HG03175 (cell line): Measurements from ENCODE around the gene BBOX1.
"Not testable (repeated sequence)": the region's sequence is repeated elsewhere in the genome, so short reads cannot be mapped to it uniquely, and the experiment has no call there.

Source experiments
- ATAC-seq: cut with Tn5 transposase; IDR thresholded peaks from one replicate; pipeline ENCODE4 v1.9.1; 2021; ENCODE audit warnings: mild to moderate bottlenecking, moderate library complexity; ENCODE audit not compliant: unreplicated experiment

The BBOX1 gene

GRCh38 chr11:27120211-27120610 lies 79.6 kb downstream of the BBOX1 start:
- ATAC-seq, result no peak

- ATAC-seq, result no peak
Measured at GRCh38 chr11:27122001-27122400, 81.4 kb downstream of the BBOX1 start.

- ATAC-seq, result no peak
Measured at GRCh38 chr11:27124514-27125264, 84.1 kb downstream of the BBOX1 start.

GRCh38 chr11:27129686-27130085 lies 89.1 kb downstream of the BBOX1 start:
- ATAC-seq, result no peak

- no peak for ATAC-seq
Measured at GRCh38 chr11:27130806-27131205, 90.2 kb downstream of the BBOX1 start.

GRCh38 chr11:27135924-27136329 lies 95.3 kb downstream of the BBOX1 start:
- not testable (repeated sequence) for ATAC-seq

GRCh38 chr11:27138716-27139115 lies 98.1 kb downstream of the BBOX1 start:
- ATAC-seq, result no peak

GRCh38 chr11:27139742-27140367 lies 99.2 kb downstream of the BBOX1 start:
- ATAC-seq, result no peak

- ATAC-seq, result no peak
Measured at GRCh38 chr11:27141576-27141975, 101.0 kb downstream of the BBOX1 start.

- no peak for ATAC-seq
Measured at GRCh38 chr11:27147916-27148315, 107.3 kb downstream of the BBOX1 start.

GRCh38 chr11:27148506-27148905 lies 107.9 kb downstream of the BBOX1 start:
- no peak for ATAC-seq

GRCh38 chr11:27150098-27150497 lies 109.5 kb downstream of the BBOX1 start:
- ATAC-seq, result no peak

GRCh38 chr11:27153136-27153535 lies 112.5 kb downstream of the BBOX1 start:
- no peak for ATAC-seq

- ATAC-seq, result peak; percentile 71
Measured at GRCh38 chr11:27158456-27159334, 118.1 kb downstream of the BBOX1 start.

- no peak for ATAC-seq
Measured at GRCh38 chr11:27159335-27159679, 118.7 kb downstream of the BBOX1 start.

- ATAC-seq, result no peak
Measured at GRCh38 chr11:27161071-27161470, 120.5 kb downstream of the BBOX1 start.

- ATAC-seq, result no peak
Measured at GRCh38 chr11:27162237-27162636, 121.6 kb downstream of the BBOX1 start.

GRCh38 chr11:27166130-27166529 lies 125.5 kb downstream of the BBOX1 start:
- no peak for ATAC-seq

GRCh38 chr11:27171376-27171958 lies 130.9 kb downstream of the BBOX1 start:
- no peak for ATAC-seq

GRCh38 chr11:27173545-27173944 lies 132.9 kb downstream of the BBOX1 start:
- ATAC-seq, result no peak

- no peak for ATAC-seq
Measured at GRCh38 chr11:27174021-27174420, 133.4 kb downstream of the BBOX1 start.
